GM18861 (cell line): ENCODE results near the gene ZNF638.
A peak's percentile ranks its signal among the peaks of the same experiment; 100 is the strongest.
"Not testable (repeated sequence)": the region's sequence is repeated elsewhere in the genome, so short reads cannot be mapped to it uniquely, and the experiment has no call there.

Experiments
- ATAC-seq: cut with Tn5 transposase; IDR thresholded peaks from one replicate; pipeline ENCODE4 v1.9.1; 2021; ENCODE audit not compliant: unreplicated experiment

Gene ZNF638

GRCh38 chr2:71331581-71332434, at the start of gene ZNF638:
ZNF638 (plus strand) TSS chr2:71331782; CDS start chr2:71348955, 17,173 bp downstream.
- peak; percentile 93 for ATAC-seq

GRCh38 chr2:71281950-71282349, 49.6 kb upstream of the ZNF638 start:
- no peak for ATAC-seq

GRCh38 chr2:71282493-71282892, 49.1 kb upstream of the ZNF638 start:
- ATAC-seq: peak; percentile 55

GRCh38 chr2:71283131-71283530, 48.5 kb upstream of the ZNF638 start:
- ATAC-seq: no peak

- no peak for ATAC-seq
Observed at GRCh38 chr2:71285706-71286105, 45.9 kb upstream of the ZNF638 start.

GRCh38 chr2:71291398-71291797, 40.2 kb upstream of the ZNF638 start:
- no peak for ATAC-seq

- ATAC-seq: no peak
Observed at GRCh38 chr2:71292159-71292558, 39.4 kb upstream of the ZNF638 start.

GRCh38 chr2:71298914-71299313, 32.7 kb upstream of the ZNF638 start:
- no peak for ATAC-seq

- ATAC-seq: no peak
Observed at GRCh38 chr2:71299507-71299906, 32.1 kb upstream of the ZNF638 start.

GRCh38 chr2:71303849-71304248, 27.7 kb upstream of the ZNF638 start:
- no peak for ATAC-seq

- ATAC-seq: no peak
Observed at GRCh38 chr2:71306762-71307161, 24.8 kb upstream of the ZNF638 start.

GRCh38 chr2:71313016-71313766, 18.4 kb upstream of the ZNF638 start:
- ATAC-seq: no peak

GRCh38 chr2:71317060-71317459, 14.5 kb upstream of the ZNF638 start:
- no peak for ATAC-seq

- ATAC-seq: not testable (repeated sequence)
Observed at GRCh38 chr2:71317900-71318299, 13.7 kb upstream of the ZNF638 start.

- ATAC-seq: no peak
Observed at GRCh38 chr2:71323386-71323785, 8.2 kb upstream of the ZNF638 start.

- no peak for ATAC-seq
Observed at GRCh38 chr2:71326968-71327367, 4.6 kb upstream of the ZNF638 start.

- no peak for ATAC-seq
Observed at GRCh38 chr2:71327916-71328315, 3.7 kb upstream of the ZNF638 start.

GRCh38 chr2:71330155-71330554, 1.4 kb upstream of the ZNF638 start:
- ATAC-seq: no peak

GRCh38 chr2:71330585-71331330, 824 bp upstream of the ZNF638 start:
- no peak for ATAC-seq

- not testable (repeated sequence) for ATAC-seq
Observed at GRCh38 chr2:71331331-71331580, 326 bp upstream of the ZNF638 start.

- no peak for ATAC-seq
Observed at GRCh38 chr2:71332435-71332796, 834 bp downstream of the ZNF638 start.

- ATAC-seq: no peak
Observed at GRCh38 chr2:71333619-71334018, 2.0 kb downstream of the ZNF638 start.
